HFFc6 (cell line): ENCODE data around the gene PRKAG3. TPM values are rescaled to one million over a fixed set of nuclear protein-coding genes. Genes with fewer than 3 reads are reported as not detected.

Experiments used
- DNase-seq: peaks from one replicate; pipeline ENCODE4 v3.0.0-alpha.2; 2018
- H3K27ac Mint-ChIP-seq: 2 replicates; pipeline ENCODE4 v1.8.0; 2020; ENCODE audit warnings: mild to moderate bottlenecking, mixed read lengths
- H3K27me3 Mint-ChIP-seq: 2 replicates; pipeline ENCODE4 v1.8.0; 2021; ENCODE audit warnings: mild to moderate bottlenecking, moderate library complexity, mixed read lengths; ENCODE audit not compliant: insufficient read depth
- H3K36me3 Mint-ChIP-seq: 2 replicates; pipeline ENCODE4 v1.8.0; 2021; ENCODE audit warnings: low read depth, mixed read lengths
- H3K4me1 Mint-ChIP-seq: 2 replicates; pipeline ENCODE4 v1.8.0; 2020; ENCODE audit warnings: low read depth, mixed read lengths
- H3K4me3 Mint-ChIP-seq: 2 replicates; pipeline ENCODE4 v1.8.0; 2020; ENCODE audit warnings: mild to moderate bottlenecking, moderate library complexity, mixed read lengths
- H3K9me3 Mint-ChIP-seq: 2 replicates; pipeline ENCODE4 v1.8.0; 2020; ENCODE audit warnings: mild to moderate bottlenecking, mixed read lengths
- CTCF ChIP-seq: fragments of 200-600 bp; sonication (generic); IDR thresholded peaks from 2 replicates; pipeline ENCODE4 v1.5.0; 2021; ENCODE audit warnings: antibody characterized with exemption, mild to moderate bottlenecking
- total RNA-seq, 6 experiments: library from RNA; stranded (reverse); fragmentation: NEBNext Ultra II Directional; extraction: Animal tissue kit (Norgen Biotek cat#: 25700); gene quantifications; 2 replicates in 1 of 6; 3 replicates in 5 of 6; pipeline ENCODE4 v1.2.3, GENCODE V29; 2021

Gene PRKAG3
- total RNA-seq, 6 experiments from 2014 or later: not detected

DNA sequence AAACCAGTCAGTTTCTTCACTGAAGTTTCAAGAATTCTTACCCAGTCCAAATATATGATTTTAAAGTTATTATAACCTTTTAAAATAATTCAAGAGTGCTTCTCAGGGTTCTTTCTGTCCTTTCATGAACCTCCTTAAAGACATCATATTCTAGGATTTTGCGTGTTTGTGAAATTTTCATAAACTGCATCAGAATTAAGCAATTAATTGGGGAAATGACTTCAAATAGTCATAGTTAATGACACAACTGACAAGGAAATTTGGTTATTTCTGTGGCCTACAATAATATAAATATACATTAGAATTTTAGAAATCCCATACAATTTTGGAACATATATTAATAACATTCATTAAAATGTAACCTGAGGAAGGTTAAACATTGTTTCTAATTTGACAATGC is 39.2 kb downstream of the PRKAG3 start:
- H3K9me3 Mint-ChIP-seq: no peaks in the 10 kb centered on the region
- no peak overlapping the region for H3K4me3 Mint-ChIP-seq
- no peaks in the 10 kb centered on the region for H3K4me1 Mint-ChIP-seq
- TF ChIP-seq CTCF: no peak
- no peaks in the 10 kb centered on the region for H3K36me3 Mint-ChIP-seq
- no peak for DNase-seq
- peaks cover 26% of the 10 kb centered on the region for H3K27me3 Mint-ChIP-seq
- H3K27ac Mint-ChIP-seq: no peak overlapping the region

GRCh38 chr2:218788529-218789255 is 42.9 kb downstream of the PRKAG3 start:
- Mint-ChIP-seq H3K4me1 (no peaks in the 10 kb centered on the region), H3K9me3 (no peaks in the 10 kb centered on the region), H3K36me3 (no peaks in the 10 kb centered on the region), H3K27me3 (peaks cover 23% of the 10 kb centered on the region), H3K27ac (no peak overlapping the region), H3K4me3 (no peak overlapping the region)
- DNase-seq: no peak
- no peak for TF ChIP-seq CTCF

GRCh38 chr2:218786133-218786532 is 45.5 kb downstream of the PRKAG3 start:
- Mint-ChIP-seq H3K9me3 (no peaks in the 10 kb centered on the region), H3K36me3 (no peaks in the 10 kb centered on the region), H3K4me3 (no peak overlapping the region), H3K27me3 (peaks cover 29% of the 10 kb centered on the region), H3K4me1 (peaks cover 5% of the 10 kb centered on the region; the same call in 1 of the 2 replicates), H3K27ac (no peak overlapping the region)
- TF ChIP-seq CTCF: no peak
- DNase-seq: no peak

DNA sequence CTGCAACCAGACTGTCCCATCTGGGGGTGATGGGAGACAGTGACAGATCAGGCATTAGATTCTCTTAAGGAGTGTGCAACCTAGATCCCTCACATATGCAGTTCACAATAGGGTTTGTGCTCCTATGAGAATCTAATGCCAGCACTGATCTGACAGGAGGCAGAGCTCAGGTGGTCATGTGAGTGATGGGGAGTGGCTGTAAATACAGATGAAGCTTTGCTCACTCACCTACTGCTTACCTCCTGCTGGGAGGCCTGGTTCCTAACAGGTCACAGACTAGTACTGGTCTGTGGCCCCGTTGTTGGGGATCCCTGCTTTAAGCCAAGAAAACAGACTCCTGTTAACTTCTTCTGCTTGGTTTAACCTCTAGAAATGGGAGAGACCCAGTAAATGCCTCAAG is 46.5 kb downstream of the PRKAG3 start:
- H3K36me3 Mint-ChIP-seq: no peaks in the 10 kb centered on the region
- no peaks in the 10 kb centered on the region for H3K9me3 Mint-ChIP-seq
- H3K27me3 Mint-ChIP-seq: peaks cover 24% of the 10 kb centered on the region
- no peak for TF ChIP-seq CTCF
- no peak overlapping the region for H3K4me3 Mint-ChIP-seq
- DNase-seq: no peak
- H3K4me1 Mint-ChIP-seq: peaks cover 6% of the 10 kb centered on the region; the same call in 1 of the 2 replicates
- H3K27ac Mint-ChIP-seq: no peak overlapping the region

DNA sequence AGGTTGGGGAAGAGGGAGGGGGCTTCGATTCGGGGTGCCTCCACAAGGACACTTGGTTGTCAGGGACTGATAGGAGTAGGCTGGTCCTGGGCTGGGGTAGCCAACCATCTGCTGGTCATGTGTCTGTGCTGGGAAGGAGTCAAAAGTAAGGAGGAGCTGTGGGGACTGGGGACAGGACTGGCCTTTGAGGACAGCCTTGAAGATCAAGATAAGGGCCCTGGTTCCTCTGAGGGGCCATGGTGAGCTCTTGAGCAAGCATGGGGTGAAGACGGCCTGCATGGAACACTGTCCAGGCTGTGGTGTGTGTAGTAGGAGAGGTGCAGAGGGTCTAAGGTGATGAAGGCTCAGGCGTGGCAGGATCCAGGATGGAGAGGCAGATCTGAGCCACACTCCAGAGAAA is 47.9 kb downstream of the PRKAG3 start:
- no peak for DNase-seq
- peaks cover 18% of the 10 kb centered on the region for H3K27me3 Mint-ChIP-seq
- no peak for TF ChIP-seq CTCF
- no peak overlapping the region for H3K27ac Mint-ChIP-seq
- H3K4me3 Mint-ChIP-seq: no peak overlapping the region
- peaks cover 6% of the 10 kb centered on the region; the same call in 1 of the 2 replicates for H3K4me1 Mint-ChIP-seq
- no peaks in the 10 kb centered on the region for H3K36me3 Mint-ChIP-seq
- H3K9me3 Mint-ChIP-seq: no peaks in the 10 kb centered on the region

DNA sequence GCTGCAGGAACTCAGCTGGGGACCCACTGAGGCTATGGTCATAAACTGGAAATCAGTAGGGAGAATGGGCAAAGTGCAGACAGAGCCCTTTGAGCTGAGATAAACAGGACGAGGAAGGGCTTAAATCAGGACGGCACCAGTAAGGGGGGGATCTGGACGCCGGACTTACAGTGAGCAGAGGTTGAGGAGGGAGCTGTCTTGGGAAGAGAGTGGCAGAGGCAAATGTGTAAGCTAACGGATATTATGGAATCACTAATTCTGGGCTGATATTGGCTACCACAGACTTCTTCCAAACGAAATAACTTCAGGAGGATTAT is 49.1 kb downstream of the PRKAG3 start:
- no peak for DNase-seq
- Mint-ChIP-seq H3K4me3 (no peak overlapping the region), H3K9me3 (peaks cover 4% of the 10 kb centered on the region), H3K4me1 (peaks cover 6% of the 10 kb centered on the region; the same call in 1 of the 2 replicates), H3K27ac (no peak overlapping the region), H3K36me3 (peaks cover 3% of the 10 kb centered on the region), H3K27me3 (peaks cover 18% of the 10 kb centered on the region)
- no peak for TF ChIP-seq CTCF
